HepG2 (cell line): ENCODE data around the gene SQSTM1. TPM values are rescaled to one million over a fixed set of nuclear protein-coding genes. Genes with fewer than 3 reads are reported as not detected.

Experiments used
- ASH2L ChIP-seq: fragments of 300-600, 200-600 bp; sonication (generic); IDR thresholded peaks from 2 replicates; pipeline ENCODE4 v1.7.0; 2017; ENCODE audit warnings: low read depth, mild to moderate bottlenecking, moderate library complexity, mixed read lengths, low read length; ENCODE audit not compliant: insufficient read length
- FOXA3 ChIP-seq: IDR thresholded peaks from 2 replicates; pipeline ENCODE4 v1.6.1; 2016; ENCODE audit warnings: missing genetic modification reagents, missing compliant biosample characterization
- HNF4A ChIP-seq: sonication (generic); formaldehyde crosslinking; IDR thresholded peaks from 2 replicates; pipeline ENCODE4 v1.4.0; 2020; ENCODE audit warnings: missing genetic modification reagents
- NONO ChIP-seq, 2 experiments: fragments of 450-650 bp in 1 of 2; sonication (generic) in 1 of 2; formaldehyde crosslinking in 1 of 2; IDR thresholded peaks in 1 of 2; conservative IDR thresholded peaks in 1 of 2; 2 replicates each; pipeline versions ENCODE4 v1.6.1 to v1.8.0; 2017 to 2022; ENCODE audit warnings: mild to moderate bottlenecking in 1 of 2, missing genetic modification reagents in 1 of 2, moderate library complexity in 1 of 2
- RARA ChIP-seq: IDR thresholded peaks from 2 replicates; pipeline ENCODE4 v1.6.1; 2016; ENCODE audit warnings: missing genetic modification reagents, missing compliant biosample characterization
- REL ChIP-seq: sonication (generic); formaldehyde crosslinking; conservative IDR thresholded peaks from 2 replicates; pipeline ENCODE4 v1.8.0; 2022; ENCODE audit warnings: mild to moderate bottlenecking, missing genetic modification reagents, moderate library complexity
- ZFAT ChIP-seq: sonication (generic); formaldehyde crosslinking; conservative IDR thresholded peaks from 2 replicates; pipeline ENCODE4 v1.8.1; 2023; ENCODE audit warnings: missing genetic modification reagents, inconsistent platforms
- ZFY ChIP-seq: sonication (generic); formaldehyde crosslinking; IDR thresholded peaks from 2 replicates; pipeline ENCODE4 v1.4.0; 2020; ENCODE audit warnings: missing genetic modification reagents
- ZMYM4 ChIP-seq: sonication (generic); formaldehyde crosslinking; IDR thresholded peaks from 2 replicates; pipeline ENCODE4 v1.8.1; 2023; ENCODE audit warnings: mild to moderate bottlenecking, missing genetic modification reagents
- ZNF10 ChIP-seq: sonication (generic); formaldehyde crosslinking; IDR thresholded peaks from 2 replicates; pipeline ENCODE4 v1.4.0; 2020; ENCODE audit warnings: mild to moderate bottlenecking, low read depth, missing genetic modification reagents, borderline replicate concordance
- polyA plus RNA-seq, 8 experiments: library from polyadenylated mRNA; depleted of rRNA in 3 of 8; stranded (reverse) in 7 of 8; unstranded in 1 of 8; fragments of >200 nt; fragmentation: Illumina TruSeq in 4 of 8; extraction: Trizol in 4 of 8; gene quantifications; 2 replicates each; pipeline versions ENCODE4 v1.2.1 to v1.2.3, GENCODE V29; 2011 to 2016; ENCODE audit warnings: low read depth in 4 of 8, missing spikeins in 1 of 8, mixed read lengths in 1 of 8; ENCODE audit not compliant: insufficient read depth in 1 of 8
- total RNA-seq, 5 experiments: library from RNA; depleted of rRNA; stranded (reverse); fragments of >200 nt; fragmentation: Illumina TruSeq; extraction: Trizol; gene quantifications; 2 replicates each; pipeline ENCODE4 v1.2.3, GENCODE V29; 2016; ENCODE audit warnings: low read depth in 1 of 5
- TF ChIP-seq, protein P1 (sequence below): sonication (generic); formaldehyde crosslinking; IDR thresholded peaks from 2 replicates; pipeline ENCODE4 v1.5.1; 2020; ENCODE audit warnings: mild to moderate bottlenecking, missing genetic modification reagents, borderline replicate concordance
- TF ChIP-seq, protein P2 (sequence below): sonication (generic); formaldehyde crosslinking; IDR thresholded peaks from 2 replicates; pipeline ENCODE4 v1.4.0; 2020; ENCODE audit warnings: missing genetic modification reagents
- TF ChIP-seq, protein P3 (sequence below): sonication (generic); formaldehyde crosslinking; IDR thresholded peaks from 2 replicates; pipeline ENCODE4 v1.5.0; 2020; ENCODE audit warnings: mild to moderate bottlenecking, missing genetic modification reagents
- TF ChIP-seq, protein P4 (sequence below): IDR thresholded peaks from 2 replicates; pipeline ENCODE4 v1.6.1; 2016; ENCODE audit warnings: missing compliant biosample characterization, missing genetic modification reagents, borderline replicate concordance
- TF ChIP-seq, protein P5 (sequence below): sonication (generic); formaldehyde crosslinking; IDR thresholded peaks from 2 replicates; pipeline ENCODE4 v1.9.0; 2022; ENCODE audit warnings: low read depth, missing genetic modification reagents

The SQSTM1 gene
- total and polyA plus RNA-seq, 2 of the 13 experiments (the other 11 are each of a cell fraction or from before 2014, with no cell fraction given), result 90.9 to 160 TPM

DNA sequence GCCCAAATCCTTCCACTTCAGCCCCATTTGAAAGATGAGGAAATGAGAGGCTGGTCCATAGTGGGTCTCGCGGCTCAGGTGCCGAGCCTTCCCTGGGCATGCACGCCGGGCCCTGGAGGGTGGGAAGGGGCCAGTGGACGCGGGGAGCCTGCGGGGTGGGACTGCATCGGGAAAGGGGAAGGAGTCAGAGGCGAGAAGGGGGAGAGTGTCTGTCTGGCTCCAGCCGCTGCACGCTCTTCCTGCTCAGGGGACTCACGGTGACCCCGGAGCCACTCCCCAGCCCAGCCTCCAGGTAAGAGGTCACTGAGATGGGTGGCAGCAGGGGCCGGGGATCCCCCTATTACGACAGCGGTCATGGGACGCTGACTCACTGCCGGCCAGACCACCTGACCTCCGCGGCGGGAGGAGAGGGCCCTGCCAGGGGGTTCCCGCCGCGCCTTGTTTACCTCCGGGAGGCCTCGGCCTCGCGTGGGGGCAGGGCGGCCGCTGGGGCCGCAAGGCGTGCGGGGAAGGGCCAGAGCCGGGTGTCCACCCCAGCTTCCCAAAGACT lies 1.9 kb upstream of the SQSTM1 start (continued):
- TF ChIP-seq ZNF10 (no peak), REL (CRISPR knock-in tag) (peak; percentile 92), ZMYM4 (CRISPR knock-in tag) (peak; percentile 80), ZFY (CRISPR knock-in tag) (peak; percentile 81), FOXA3 (CRISPR knock-in tag) (peak; percentile 96), NONO (IDR thresholded peaks at IDR 0.05) (no peak), NONO (CRISPR knock-in tag; conservative IDR thresholded peaks at IDR 0.05) (peak; percentile 95), HNF4A (CRISPR knock-in tag) (peak; percentile 74), ASH2L (peak; percentile 52), ZFAT (CRISPR knock-in tag) (no peak), RARA (CRISPR knock-in tag) (peak; percentile 99)
- TF ChIP-seq, protein P1, sequence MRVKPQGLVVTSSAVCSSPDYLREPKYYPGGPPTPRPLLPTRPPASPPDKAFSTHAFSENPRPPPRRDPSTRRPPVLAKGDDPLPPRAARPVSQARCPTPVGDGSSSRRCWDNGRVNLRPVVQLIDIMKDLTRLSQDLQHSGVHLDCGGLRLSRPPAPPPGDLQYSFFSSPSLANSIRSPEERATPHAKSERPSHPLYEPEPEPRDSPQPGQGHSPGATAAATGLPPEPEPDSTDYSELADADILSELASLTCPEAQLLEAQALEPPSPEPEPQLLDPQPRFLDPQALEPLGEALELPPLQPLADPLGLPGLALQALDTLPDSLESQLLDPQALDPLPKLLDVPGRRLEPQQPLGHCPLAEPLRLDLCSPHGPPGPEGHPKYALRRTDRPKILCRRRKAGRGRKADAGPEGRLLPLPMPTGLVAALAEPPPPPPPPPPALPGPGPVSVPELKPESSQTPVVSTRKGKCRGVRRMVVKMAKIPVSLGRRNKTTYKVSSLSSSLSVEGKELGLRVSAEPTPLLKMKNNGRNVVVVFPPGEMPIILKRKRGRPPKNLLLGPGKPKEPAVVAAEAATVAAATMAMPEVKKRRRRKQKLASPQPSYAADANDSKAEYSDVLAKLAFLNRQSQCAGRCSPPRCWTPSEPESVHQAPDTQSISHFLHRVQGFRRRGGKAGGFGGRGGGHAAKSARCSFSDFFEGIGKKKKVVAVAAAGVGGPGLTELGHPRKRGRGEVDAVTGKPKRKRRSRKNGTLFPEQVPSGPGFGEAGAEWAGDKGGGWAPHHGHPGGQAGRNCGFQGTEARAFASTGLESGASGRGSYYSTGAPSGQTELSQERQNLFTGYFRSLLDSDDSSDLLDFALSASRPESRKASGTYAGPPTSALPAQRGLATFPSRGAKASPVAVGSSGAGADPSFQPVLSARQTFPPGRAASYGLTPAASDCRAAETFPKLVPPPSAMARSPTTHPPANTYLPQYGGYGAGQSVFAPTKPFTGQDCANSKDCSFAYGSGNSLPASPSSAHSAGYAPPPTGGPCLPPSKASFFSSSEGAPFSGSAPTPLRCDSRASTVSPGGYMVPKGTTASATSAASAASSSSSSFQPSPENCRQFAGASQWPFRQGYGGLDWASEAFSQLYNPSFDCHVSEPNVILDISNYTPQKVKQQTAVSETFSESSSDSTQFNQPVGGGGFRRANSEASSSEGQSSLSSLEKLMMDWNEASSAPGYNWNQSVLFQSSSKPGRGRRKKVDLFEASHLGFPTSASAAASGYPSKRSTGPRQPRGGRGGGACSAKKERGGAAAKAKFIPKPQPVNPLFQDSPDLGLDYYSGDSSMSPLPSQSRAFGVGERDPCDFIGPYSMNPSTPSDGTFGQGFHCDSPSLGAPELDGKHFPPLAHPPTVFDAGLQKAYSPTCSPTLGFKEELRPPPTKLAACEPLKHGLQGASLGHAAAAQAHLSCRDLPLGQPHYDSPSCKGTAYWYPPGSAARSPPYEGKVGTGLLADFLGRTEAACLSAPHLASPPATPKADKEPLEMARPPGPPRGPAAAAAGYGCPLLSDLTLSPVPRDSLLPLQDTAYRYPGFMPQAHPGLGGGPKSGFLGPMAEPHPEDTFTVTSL, result no peak; the same call in none of the 2 replicates
- TF ChIP-seq, protein P2, sequence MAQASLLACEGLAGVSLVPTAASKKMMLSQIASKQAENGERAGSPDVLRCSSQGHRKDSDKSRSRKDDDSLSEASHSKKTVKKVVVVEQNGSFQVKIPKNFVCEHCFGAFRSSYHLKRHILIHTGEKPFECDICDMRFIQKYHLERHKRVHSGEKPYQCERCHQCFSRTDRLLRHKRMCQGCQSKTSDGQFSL (CRISPR knock-in tag), result peak; percentile 52; the same call in 1 of the 2 replicates
- TF ChIP-seq, protein P3, sequence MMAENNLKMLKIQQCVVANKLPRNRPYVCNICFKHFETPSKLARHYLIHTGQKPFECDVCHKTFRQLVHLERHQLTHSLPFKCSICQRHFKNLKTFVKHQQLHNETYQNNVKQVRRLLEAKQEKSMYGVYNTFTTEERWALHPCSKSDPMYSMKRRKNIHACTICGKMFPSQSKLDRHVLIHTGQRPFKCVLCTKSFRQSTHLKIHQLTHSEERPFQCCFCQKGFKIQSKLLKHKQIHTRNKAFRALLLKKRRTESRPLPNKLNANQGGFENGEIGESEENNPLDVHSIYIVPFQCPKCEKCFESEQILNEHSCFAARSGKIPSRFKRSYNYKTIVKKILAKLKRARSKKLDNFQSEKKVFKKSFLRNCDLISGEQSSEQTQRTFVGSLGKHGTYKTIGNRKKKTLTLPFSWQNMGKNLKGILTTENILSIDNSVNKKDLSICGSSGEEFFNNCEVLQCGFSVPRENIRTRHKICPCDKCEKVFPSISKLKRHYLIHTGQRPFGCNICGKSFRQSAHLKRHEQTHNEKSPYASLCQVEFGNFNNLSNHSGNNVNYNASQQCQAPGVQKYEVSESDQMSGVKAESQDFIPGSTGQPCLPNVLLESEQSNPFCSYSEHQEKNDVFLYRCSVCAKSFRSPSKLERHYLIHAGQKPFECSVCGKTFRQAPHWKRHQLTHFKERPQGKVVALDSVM (CRISPR knock-in tag), result peak; percentile 91
- TF ChIP-seq, protein P4, sequence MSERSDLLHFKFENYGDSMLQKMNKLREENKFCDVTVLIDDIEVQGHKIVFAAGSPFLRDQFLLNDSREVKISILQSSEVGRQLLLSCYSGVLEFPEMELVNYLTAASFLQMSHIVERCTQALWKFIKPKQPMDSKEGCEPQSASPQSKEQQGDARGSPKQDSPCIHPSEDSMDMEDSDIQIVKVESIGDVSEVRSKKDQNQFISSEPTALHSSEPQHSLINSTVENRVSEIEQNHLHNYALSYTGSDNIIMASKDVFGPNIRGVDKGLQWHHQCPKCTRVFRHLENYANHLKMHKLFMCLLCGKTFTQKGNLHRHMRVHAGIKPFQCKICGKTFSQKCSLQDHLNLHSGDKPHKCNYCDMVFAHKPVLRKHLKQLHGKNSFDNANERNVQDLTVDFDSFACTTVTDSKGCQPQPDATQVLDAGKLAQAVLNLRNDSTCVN (CRISPR knock-in tag), result no peak
- TF ChIP-seq, protein P5, sequence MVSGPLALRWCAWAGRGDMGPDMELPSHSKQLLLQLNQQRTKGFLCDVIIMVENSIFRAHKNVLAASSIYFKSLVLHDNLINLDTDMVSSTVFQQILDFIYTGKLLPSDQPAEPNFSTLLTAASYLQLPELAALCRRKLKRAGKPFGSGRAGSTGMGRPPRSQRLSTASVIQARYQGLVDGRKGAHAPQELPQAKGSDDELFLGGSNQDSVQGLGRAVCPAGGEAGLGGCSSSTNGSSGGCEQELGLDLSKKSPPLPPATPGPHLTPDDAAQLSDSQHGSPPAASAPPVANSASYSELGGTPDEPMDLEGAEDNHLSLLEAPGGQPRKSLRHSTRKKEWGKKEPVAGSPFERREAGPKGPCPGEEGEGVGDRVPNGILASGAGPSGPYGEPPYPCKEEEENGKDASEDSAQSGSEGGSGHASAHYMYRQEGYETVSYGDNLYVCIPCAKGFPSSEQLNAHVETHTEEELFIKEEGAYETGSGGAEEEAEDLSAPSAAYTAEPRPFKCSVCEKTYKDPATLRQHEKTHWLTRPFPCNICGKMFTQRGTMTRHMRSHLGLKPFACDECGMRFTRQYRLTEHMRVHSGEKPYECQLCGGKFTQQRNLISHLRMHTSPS, result no peak
